Epithelial cell of proximal tubule (primary cell): ENCODE measurements around the gene HTRA2. TPM values are rescaled to one million over a fixed set of nuclear protein-coding genes. Genes with fewer than 3 reads are reported as not detected.

Experiments
- DNase-seq: peaks from one replicate; pipeline ENCODE4 v3.0.0-alpha.2; 2011; ENCODE audit warnings: low read depth
- H3K4me3 ChIP-seq: 2 replicates; pipeline ENCODE4 v1.5.1; 2011; ENCODE audit warnings: low read depth, mild to moderate bottlenecking, low read length
- CTCF ChIP-seq: conservative IDR thresholded peaks from 2 replicates; pipeline ENCODE4 v1.5.1; 2012; ENCODE audit warnings: low read depth, mild to moderate bottlenecking, low read length
- total RNA-seq: library from RNA; depleted of rRNA; stranded (reverse); fragments of >200 nt; gene quantifications from 2 replicates; pipeline ENCODE4 v1.2.3, GENCODE V29; 2015

The HTRA2 gene
- total RNA-seq, 1 donor from 2014 or later: 25.1 TPM

GRCh38 chr2:74548285-74548899, 18.7 kb downstream of the HTRA2 start:
- no peak for DNase-seq
- peak overlapping the region; percentile 71 for H3K4me3 ChIP-seq
- no peak for TF ChIP-seq CTCF

- DNase-seq: no peak
- peak overlapping the region; percentile 71 for H3K4me3 ChIP-seq
- TF ChIP-seq CTCF: no peak
These were observed 19.4 kb downstream of the HTRA2 start for GRCh38 chr2:74548900-74549826.

GRCh38 chr2:74550231-74550630, 20.5 kb downstream of the HTRA2 start:
- DNase-seq: no peak
- no peak for TF ChIP-seq CTCF
- H3K4me3 ChIP-seq: no peak overlapping the region

- no peak overlapping the region for H3K4me3 ChIP-seq
- no peak for TF ChIP-seq CTCF
- DNase-seq: no peak
These were observed 21.8 kb downstream of the HTRA2 start for GRCh38 chr2:74551530-74551929.

- TF ChIP-seq CTCF: no peak
- H3K4me3 ChIP-seq: no peak overlapping the region
- no peak for DNase-seq
These were observed 22.5 kb downstream of the HTRA2 start for GRCh38 chr2:74551942-74552913.

- H3K4me3 ChIP-seq: peak overlapping the region; percentile 76
- DNase-seq: no peak
- no peak for TF ChIP-seq CTCF
These were observed 23.4 kb downstream of the HTRA2 start for GRCh38 chr2:74552914-74553811.
